ENCODE data around the gene CEBPA.

CEBPA gene

GRCh38 chr19:33254245-33254824, 48.0 kb downstream of the CEBPA start:
- no peak for DNase-seq (ENCODE audit: insufficient read length, low spot score)
- FAIRE-seq, result no peak

- DNase-seq (ENCODE audit: insufficient read length, low spot score) (no peak), FAIRE-seq (no peak)
These were observed 49.4 kb downstream of the CEBPA start for GRCh38 chr19:33252971-33253370.

- FAIRE-seq, result no peak
These were observed 49.8 kb downstream of the CEBPA start for GRCh38 chr19:33252418-33252962.

GRCh38 chr19:33251526-33252090, 50.7 kb downstream of the CEBPA start:
- FAIRE-seq (no peak), DNase-seq (ENCODE audit: insufficient read length, low spot score) (no peak)

More at GRCh38 chr19:33252418-33252962, 49.8 kb downstream of the CEBPA start:
- DNase-seq (ENCODE audit: insufficient read length, low spot score), result no peak

GRCh38 chr19:33251076-33251475, 51.3 kb downstream of the CEBPA start:
- no peak for FAIRE-seq
- no peak for DNase-seq (ENCODE audit: insufficient read length, low spot score)

GRCh38 chr19:33250500-33250899, 51.8 kb downstream of the CEBPA start:
- DNase-seq (ENCODE audit: insufficient read length, low spot score), result no peak
- no peak for FAIRE-seq

All from HTR-8/SVneo (cell line).